HG03039 (cell line): ENCODE results near the gene BCL7C.
"Not testable (repeated sequence)": the region's sequence is repeated elsewhere in the genome, so short reads cannot be mapped to it uniquely, and the experiment has no call there.

Source experiments
- ATAC-seq: cut with Tn5 transposase; IDR thresholded peaks from one replicate; pipeline ENCODE4 v1.9.1; 2021; ENCODE audit warnings: mild to moderate bottlenecking, moderate library complexity; ENCODE audit not compliant: unreplicated experiment

The BCL7C gene

GRCh38 chr16:30896261-30896888 lies 2.5 kb upstream of the BCL7C start, which contains the start of gene CTF1:
Gene CTF1, plus strand, starts transcription at chr16:30896614. Its CDS starts 30 bp downstream, at chr16:30896644.
- ATAC-seq: no peak

GRCh38 chr16:30895627-30896260 lies 1.9 kb upstream of the BCL7C start:
- no peak for ATAC-seq

- no peak for ATAC-seq
Measured at GRCh38 chr16:30894540-30895368, 877 bp upstream of the BCL7C start.

GRCh38 chr16:30893417-30893743 lies 497 bp downstream of the BCL7C start:
- no peak for ATAC-seq

GRCh38 chr16:30892670-30893416 lies 1.0 kb downstream of the BCL7C start:
- ATAC-seq: no peak

- ATAC-seq: not testable (repeated sequence)
Measured at GRCh38 chr16:30891043-30891823, 2.6 kb downstream of the BCL7C start.

- no peak for ATAC-seq
Measured at GRCh38 chr16:30889721-30890120, 4.2 kb downstream of the BCL7C start.

- ATAC-seq: no peak
Measured at GRCh38 chr16:30888856-30889499, 4.9 kb downstream of the BCL7C start.

GRCh38 chr16:30887927-30888326 lies 6.0 kb downstream of the BCL7C start:
- no peak for ATAC-seq

GRCh38 chr16:30886145-30886544 lies 7.7 kb downstream of the BCL7C start:
- no peak for ATAC-seq

- ATAC-seq: no peak
Measured at GRCh38 chr16:30885196-30885595, 8.7 kb downstream of the BCL7C start.

GRCh38 chr16:30884760-30885159 lies 9.1 kb downstream of the BCL7C start:
- ATAC-seq: no peak

GRCh38 chr16:30882429-30883310 lies 11.2 kb downstream of the BCL7C start:
- no peak for ATAC-seq

- ATAC-seq: no peak
Measured at GRCh38 chr16:30876867-30877266, 17.0 kb downstream of the BCL7C start.

GRCh38 chr16:30875871-30876801 lies 17.7 kb downstream of the BCL7C start:
- no peak for ATAC-seq

GRCh38 chr16:30874821-30875717 lies 18.8 kb downstream of the BCL7C start:
- ATAC-seq: peak; percentile 66

- ATAC-seq: no peak
Measured at GRCh38 chr16:30874244-30874820, 19.5 kb downstream of the BCL7C start.
